HFF-Myc (cell line): ENCODE results near the gene SYNJ1.
A peak's percentile ranks its signal among the peaks of the same experiment; 100 is the strongest.
"Not testable (repeated sequence)": the region's sequence is repeated elsewhere in the genome, so short reads cannot be mapped to it uniquely, and the experiment has no call there.

Experiments
- DNase-seq: peaks from one replicate; pipeline ENCODE4 v3.0.0-alpha.2; 2011; ENCODE audit warnings: low read depth; ENCODE audit errors: extremely low read depth
- H3K4me3 ChIP-seq: replicated peaks from 2 replicates; pipeline ENCODE4 v1.5.1; 2011; ENCODE audit warnings: low read depth, mild to moderate bottlenecking, control low read depth, low read length
- CTCF ChIP-seq: IDR thresholded peaks from 2 replicates; pipeline ENCODE4 v1.5.1; 2012; ENCODE audit warnings: mild to moderate bottlenecking, low read depth, low read length, control low read depth; ENCODE audit errors: missing control alignments

Gene SYNJ1

DNA sequence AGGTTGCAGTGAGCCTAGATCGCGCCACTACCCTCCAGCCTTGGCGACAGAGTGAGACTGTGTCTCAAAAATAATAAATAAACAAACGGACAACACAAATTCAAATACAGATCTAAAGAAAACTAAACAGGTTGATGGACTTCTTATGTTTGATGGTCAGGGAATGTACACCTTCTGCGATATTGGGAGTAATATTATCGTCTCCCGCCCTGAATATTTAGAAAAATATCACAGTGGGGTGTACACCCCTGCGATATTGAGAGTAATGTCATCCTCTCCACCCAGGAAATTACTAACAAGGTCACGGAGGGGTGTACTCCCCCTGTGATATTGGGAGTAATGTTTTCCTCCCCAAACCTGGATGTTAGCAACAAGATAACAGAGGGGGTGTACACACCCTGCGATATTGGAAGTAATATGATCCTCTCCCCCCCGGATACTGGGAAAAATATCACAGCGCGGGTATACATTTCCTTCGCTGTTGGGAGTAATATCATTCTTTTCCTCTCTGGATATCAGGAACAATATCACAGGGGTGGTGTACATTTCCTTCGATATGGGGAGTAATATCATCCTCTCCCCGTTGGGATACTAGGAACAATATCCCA lies 114.3 kb downstream of the SYNJ1 start:
- DNase-seq, result no peak
- TF ChIP-seq CTCF, result no peak
- peak overlapping the region; percentile 92 for H3K4me3 ChIP-seq

DNA sequence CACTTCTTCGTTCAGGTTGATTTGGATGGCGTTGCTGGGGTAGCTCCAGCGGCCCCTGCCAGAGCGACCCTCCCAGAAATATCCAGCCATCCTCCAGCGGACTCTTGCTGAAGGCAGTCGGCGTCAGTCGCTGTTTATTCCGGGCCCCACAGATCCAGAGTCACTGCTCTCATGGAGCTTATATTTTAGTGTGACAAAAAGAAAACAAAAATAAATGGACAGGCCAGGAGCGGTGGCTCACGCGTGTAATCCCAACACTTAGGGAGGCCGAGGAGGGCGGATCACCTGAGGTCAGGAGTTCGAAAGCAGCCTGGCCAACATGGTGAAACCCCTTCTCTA lies 114.8 kb downstream of the SYNJ1 start:
- peak overlapping the region; percentile 92 for H3K4me3 ChIP-seq
- no peak for TF ChIP-seq CTCF
- no peak for DNase-seq

- peak; percentile 80 for DNase-seq
- TF ChIP-seq CTCF, result no peak
- H3K4me3 ChIP-seq, result peak within 1 kb of the TSS; percentile 92
Observed at GRCh38 chr21:32612075-32612998, 115.5 kb downstream of the SYNJ1 start, which contains the start of gene CFAP298. Gene CFAP298, minus strand, starts transcription at chr21:32612377. Its CDS starts 134 bp downstream, at chr21:32612243.

GRCh38 chr21:32611471-32611997 lies 116.3 kb downstream of the SYNJ1 start:
- no peak for TF ChIP-seq CTCF
- H3K4me3 ChIP-seq, result peak overlapping the region; percentile 92
- no peak for DNase-seq

DNA sequence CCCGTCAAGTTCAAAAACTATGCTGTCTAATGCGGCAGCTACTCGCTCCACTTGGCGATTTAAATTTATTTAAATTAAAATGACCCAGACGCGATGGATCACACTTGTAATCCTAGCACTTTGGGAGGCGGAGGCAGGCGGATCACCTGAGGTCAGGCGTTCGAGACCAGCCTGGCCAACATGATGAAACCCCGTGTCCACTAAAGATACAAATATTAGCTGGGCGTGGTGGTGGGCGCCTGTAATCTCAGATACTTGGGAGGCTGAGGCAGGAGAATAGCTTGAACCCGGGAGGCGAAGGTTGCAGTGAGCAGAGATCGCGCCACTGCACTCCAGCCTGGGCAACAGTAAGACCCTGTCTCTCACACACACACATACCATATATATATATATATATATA lies 116.9 kb downstream of the SYNJ1 start:
- not testable (repeated sequence) for DNase-seq
- peak overlapping the region; percentile 92 for H3K4me3 ChIP-seq

DNA sequence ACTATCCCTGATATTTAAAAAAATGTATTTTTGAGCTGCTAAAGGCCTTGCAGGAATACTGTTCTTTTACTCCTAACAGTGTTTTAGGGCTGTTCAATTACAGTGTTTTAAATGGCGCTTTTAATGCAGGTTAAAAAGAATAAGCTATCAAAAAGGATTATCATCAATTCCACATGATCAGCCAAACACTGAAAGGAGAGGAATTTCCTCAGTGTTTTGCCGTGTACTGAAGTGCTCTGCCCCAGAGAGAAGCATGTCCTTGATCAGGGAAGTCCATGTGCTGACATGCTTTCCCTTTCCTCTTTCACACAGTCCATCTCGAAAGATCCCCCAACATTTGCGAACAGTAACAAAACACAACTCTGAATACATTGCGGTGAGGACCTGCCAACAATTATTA lies 119.0 kb downstream of the SYNJ1 start:
- TF ChIP-seq CTCF, result no peak
- DNase-seq, result no peak

GRCh38 chr21:32605469-32605868 lies 122.3 kb downstream of the SYNJ1 start:
- H3K4me3 ChIP-seq, result no peak overlapping the region
- no peak for DNase-seq
- TF ChIP-seq CTCF, result no peak

More for the DNA sequence above, 119.0 kb downstream of the SYNJ1 start:
- H3K4me3 ChIP-seq, result no peak overlapping the region
